ENCODE results near the gene UBQLN4.
"Not testable (repeated sequence)": the region's sequence is repeated elsewhere in the genome, so short reads cannot be mapped to it uniquely, and the experiment has no call there.

UBQLN4 gene

GRCh38 chr1:156080863-156081179, 27.2 kb upstream of the UBQLN4 start:
- DNase-seq: no peak

GRCh38 chr1:156080241-156080862, 26.8 kb upstream of the UBQLN4 start:
- DNase-seq: no peak

DNA sequence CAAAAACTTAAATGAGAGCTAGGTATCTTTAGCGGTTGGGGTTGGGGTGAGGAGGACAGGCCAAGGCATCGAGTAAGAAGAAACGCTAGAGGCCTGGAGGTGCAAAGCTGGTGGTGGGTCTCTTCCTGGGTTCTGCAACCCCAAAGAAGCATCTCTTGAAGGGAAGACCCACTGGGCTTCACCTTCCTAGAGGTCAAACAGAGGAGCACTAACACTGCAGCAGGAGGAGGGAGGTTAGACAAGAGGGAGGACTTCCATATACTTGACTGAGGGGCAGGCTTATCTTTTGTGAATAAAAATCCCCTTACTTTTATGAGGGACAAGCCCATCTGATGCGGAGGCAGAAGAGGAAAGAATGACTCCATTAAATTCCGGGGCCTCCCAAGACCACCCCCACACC, 26.2 kb upstream of the UBQLN4 start:
- no peak for DNase-seq

DNA sequence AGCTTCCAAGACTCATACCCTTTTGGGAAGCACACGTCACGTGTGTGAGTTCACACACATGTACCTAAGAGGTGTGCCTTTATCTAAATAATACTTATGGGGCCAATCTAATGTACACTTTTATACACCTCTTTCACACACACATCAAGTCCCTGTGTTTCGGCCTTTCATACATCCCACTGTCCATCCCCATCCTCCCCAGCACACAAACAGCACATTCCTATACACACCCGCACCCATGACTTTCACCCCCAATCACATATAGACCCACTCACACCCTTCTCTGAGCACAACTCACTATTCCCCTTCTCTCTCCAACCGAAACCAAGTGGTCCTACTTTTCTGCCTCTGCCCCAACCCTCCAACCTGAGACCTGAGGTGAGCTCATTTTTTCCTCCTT, 25.1 kb upstream of the UBQLN4 start:
- no peak for DNase-seq

GRCh38 chr1:156077430-156077760, 23.8 kb upstream of the UBQLN4 start:
- no peak for DNase-seq

DNA sequence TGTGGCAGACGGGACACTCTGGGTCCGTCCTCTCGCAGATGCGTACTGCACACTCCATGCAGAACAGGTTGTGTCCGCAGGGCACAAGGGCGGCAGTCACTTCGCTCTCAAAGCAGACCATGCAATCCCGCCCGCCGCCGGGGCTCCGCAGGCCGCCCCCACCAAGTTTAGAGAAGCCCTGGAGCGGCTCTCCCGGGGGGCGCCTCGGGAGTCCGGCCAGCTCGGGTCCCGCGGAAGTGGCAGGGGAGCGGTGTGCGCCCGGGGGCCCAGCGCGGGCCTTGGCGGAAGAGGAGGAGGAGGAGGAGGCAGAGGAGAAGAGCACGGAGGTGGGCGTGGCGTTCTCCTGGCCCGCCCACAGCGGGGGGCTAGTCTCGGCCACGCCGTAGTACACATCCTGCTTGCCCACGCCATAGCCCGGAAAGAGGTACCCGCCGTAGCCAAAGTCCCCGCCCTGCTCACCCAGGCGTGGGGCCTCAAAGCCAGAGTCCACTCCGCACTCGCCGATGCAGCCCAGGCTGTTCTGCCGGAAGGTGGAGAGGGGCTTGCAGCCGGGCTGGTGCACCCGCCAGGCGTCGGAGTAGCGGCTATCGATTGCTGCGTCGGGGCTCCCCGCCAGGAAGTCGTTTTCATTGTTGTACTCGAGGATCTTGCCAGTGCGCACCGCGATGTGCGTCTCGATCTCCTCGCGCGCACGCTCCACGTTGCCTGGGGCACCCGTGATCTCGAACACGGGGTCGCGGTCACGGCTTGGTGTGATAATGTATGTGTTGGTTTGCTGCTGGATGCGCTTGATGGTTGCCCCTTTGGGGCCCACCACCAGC, 23.2 kb upstream of the UBQLN4 start:
- DNase-seq: no peak

DNA sequence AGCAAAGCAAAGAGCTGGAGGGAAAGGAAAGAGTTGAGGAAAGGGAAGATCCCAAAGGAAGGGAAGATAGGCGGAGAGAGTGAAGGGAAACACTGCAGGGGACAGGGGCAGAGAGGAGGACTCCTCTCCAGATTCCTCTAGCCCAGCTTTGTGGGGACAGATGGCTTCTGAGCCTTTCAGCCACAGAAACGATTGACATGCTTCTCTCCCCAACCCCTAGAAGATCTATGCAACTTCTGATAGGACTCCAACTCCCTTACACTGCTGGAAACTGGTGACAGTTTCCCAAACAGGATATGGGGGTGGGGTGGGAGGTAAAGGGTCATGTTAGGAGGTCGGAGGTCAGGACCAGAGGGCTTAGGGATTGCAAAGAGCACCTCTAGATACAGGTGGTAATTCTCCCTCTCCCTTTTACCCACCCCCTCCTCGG, 22.2 kb upstream of the UBQLN4 start:
- DNase-seq: no peak

- no peak for DNase-seq
These were observed 21.6 kb upstream of the UBQLN4 start for GRCh38 chr1:156075162-156075561.

GRCh38 chr1:156074661-156075060, 21.1 kb upstream of the UBQLN4 start:
- no peak for DNase-seq

DNA sequence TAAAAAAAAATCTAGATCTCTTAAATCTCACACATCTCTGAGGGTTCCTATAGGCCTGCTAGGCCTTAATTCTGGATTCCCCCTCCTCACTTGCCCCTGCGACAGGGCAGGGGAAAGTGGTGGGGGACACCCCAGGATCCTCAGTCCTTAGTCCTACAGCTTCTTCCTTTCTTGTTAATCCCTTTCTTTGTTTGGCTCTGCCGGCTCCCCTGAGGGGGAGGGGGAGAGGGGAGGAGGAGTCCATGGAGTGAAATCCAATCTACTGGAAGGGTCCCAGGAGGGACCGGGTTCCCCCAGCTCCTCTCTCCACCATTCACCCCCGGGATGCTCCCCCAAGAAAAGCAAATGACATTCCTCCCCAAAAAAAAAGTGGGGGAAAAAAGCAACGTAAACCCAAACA, 20.1 kb upstream of the UBQLN4 start:
- DNase-seq: no peak

DNA sequence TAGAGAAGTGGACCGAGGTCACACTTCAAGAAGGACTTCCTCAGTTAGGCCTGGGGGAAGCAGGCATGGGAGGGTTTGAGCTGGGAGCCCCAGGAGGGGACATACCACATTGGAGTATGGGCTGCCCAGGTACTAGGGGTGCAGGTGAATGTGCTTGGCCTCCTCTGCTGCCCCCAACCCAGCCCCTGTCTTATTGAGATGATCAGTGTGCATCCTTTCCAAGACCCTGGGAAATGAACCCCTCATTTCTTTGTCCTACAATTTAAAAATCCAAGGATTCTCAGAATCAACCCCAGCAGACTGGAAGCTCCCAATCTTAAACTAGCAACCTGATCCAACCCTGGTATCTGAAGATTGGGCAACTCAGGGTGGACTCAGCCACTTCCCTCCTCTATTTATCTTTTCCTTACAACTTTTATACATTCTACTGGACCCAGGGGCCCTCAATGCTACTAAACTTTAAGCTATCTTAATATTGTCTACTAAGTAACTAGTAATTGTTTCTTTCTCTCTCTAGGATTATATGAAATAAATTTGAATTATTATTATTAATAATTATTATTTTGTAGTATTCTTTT, 19.6 kb upstream of the UBQLN4 start:
- DNase-seq: no peak

DNA sequence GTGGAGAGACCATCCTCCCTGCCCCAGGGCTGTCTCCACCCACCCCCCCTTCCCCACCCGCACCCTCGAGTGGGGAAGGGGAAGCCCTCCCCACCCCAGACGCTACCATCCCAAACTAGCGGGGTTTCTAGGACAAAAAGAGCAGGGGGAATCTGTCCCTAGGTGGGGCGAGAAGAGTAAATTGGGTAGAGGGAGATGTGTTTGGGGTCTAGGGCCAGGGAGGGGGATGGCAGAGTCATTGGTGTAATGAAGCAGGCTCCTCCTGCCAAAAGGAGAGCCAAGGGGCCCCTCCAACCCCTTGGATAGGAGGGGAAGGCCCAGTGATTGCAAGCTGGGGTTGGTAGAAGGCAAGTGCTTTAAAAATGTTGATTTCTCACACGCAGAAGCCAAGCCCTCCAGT, 18.7 kb upstream of the UBQLN4 start:
- no peak for DNase-seq

GRCh38 chr1:156071332-156071816, 17.8 kb upstream of the UBQLN4 start:
- not testable (repeated sequence) for DNase-seq

DNA sequence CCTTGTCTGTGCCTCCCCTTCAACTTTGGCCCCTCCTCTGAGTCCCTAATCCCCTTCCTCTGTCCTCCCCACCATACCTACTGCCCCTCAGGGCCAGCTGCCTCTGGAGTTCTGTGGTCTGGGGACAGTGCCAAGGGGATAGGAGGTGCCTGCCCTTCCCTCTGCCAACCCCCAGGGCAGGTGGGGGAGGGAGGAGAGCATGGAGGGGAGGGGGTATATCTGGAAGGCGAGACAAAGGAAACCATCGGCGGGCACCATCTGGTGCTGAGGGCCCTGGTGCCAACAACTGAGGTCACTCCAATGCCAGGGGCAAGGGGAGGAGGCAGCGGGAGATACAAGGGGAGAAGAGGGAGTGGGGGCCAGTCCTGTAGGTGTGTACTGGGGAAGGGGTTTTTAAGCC, 16.9 kb upstream of the UBQLN4 start:
- peak; percentile 92 for DNase-seq

GRCh38 chr1:156069490-156070455, 16.2 kb upstream of the UBQLN4 start:
- DNase-seq: no peak

GRCh38 chr1:156067262-156067661, 13.7 kb upstream of the UBQLN4 start:
- no peak for DNase-seq

GRCh38 chr1:156065871-156066270, 12.3 kb upstream of the UBQLN4 start:
- DNase-seq: no peak

GRCh38 chr1:156065212-156065611, 11.6 kb upstream of the UBQLN4 start:
- DNase-seq: no peak

DNA sequence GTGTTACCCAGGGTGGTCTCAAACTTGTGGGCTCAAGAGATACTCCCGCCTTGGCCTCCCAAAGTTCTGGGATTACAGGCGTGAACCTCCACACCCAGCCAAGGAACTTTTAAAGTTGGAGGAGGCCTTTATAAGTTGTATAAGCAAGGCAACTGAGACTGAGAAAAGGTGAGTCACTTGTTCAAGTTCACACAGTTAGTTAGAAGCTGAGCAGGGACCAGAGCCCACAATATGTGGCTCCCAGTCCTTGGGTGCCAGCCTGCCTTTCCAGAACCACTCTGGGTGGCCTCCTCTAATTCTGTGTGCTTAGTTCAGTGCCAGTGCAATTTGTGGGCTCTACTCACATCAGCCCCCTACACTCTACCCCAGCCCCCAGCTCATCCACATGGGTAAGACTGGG, 11.0 kb upstream of the UBQLN4 start:
- DNase-seq: no peak

GRCh38 chr1:156063997-156064285, 10.3 kb upstream of the UBQLN4 start:
- no peak for DNase-seq

GRCh38 chr1:156062189-156062588, 8.6 kb upstream of the UBQLN4 start:
- no peak for DNase-seq

DNA sequence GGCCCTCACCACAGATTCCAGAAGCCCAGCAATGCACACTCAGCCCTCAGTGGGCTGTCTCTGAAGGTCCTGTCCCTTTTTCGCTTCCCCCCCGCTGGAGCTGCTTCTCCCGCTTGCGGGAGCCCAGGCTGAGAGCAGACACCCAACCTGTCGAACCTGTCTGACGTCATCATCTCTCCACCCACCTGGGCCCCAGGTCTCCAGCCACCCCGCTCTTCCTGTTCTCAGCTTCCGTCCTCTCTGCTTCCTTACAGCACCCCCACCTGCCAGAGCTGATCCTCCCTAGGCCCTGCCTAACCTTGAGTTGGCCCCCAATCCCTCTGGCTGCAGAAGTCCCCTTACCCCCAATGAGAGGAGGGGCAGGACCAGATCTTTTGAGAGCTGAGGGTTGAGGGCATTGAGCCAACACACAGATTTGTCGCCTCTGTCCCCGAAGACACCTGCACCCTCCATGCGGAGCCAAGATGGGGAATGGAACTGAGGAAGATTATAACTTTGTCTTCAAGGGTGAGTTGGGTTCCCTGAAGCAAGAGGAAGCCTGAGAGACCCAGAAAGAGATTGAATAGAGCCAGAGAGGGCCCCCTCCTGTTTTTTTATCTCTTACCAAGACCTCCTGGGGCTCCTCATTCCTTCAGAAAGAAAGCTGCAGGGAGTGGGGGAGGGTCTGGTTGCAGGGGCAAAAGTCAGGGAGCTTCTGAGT, 7.5 kb upstream of the UBQLN4 start, which contains the start of gene RAB25:
RAB25 (plus strand) TSS at position 224 of the 700 bp plus-strand sequence; CDS start at position 465, 241 bp downstream.
- no peak for DNase-seq

Data from NCI-H1694 treated with DMSO at 0.1 percent for 48 hours (cell line).